ENCODE measurements around the gene LTB4R2.
"Not testable (repeated sequence)": the region's sequence is repeated elsewhere in the genome, so short reads cannot be mapped to it uniquely, and the experiment has no call there.

The LTB4R2 gene

DNA sequence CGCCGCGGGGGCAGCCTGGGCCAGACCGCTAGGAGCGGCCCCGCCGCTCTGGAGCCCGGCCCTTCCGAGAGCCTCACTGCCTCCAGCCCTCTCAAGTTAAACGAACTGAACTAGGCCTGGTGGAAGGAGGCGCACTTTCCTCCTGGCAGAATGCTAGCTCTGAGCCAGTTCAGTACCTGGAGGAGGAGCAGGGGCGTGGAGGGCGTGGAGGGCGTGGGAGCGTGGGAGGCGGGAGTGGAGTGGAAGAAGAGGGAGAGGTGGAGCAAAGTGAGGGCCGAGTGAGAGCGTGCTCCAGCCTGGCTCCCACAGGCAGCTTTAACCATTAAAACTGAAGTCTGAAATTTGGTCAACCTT, 6.6 kb downstream of the LTB4R2 start:
- Histone ChIP-seq H3K27me3 (ENCODE audit: control insufficient read depth in 5 of 5, insufficient read depth in 4 of 5, low read length in 5 of 5) (peaks cover 0 to 15% (median 0%) of the 10 kb centered on the region in 5 donors), H3K4me3 (ENCODE audit: low read depth in 1 of 5, low read length in 5 of 5) (peak overlapping the region in 1 of 5 donors; percentile 28), H3K4me1 (ENCODE audit: control insufficient read depth in 5 of 5, insufficient read depth in 5 of 5, low read length in 5 of 5) (peaks cover 11 to 64% (median 45%) of the 10 kb centered on the region in 5 donors), H3K27ac (ENCODE audit: low read depth, low read length) (peak overlapping the region; percentile 40), H3K9me3 (ENCODE audit: control insufficient read depth in 5 of 5, low read length in 5 of 5) (no peaks in the 10 kb centered on the region), H3K9ac (ENCODE audit: low read length in 5 of 5) (peak overlapping the region in 1 of 5 donors; percentile 5), H3K36me3 (ENCODE audit: control insufficient read depth in 5 of 5, insufficient read depth in 5 of 5, low read length in 5 of 5) (peaks cover 0 to 30% (median 23%) of the 10 kb centered on the region in 5 donors)

DNA sequence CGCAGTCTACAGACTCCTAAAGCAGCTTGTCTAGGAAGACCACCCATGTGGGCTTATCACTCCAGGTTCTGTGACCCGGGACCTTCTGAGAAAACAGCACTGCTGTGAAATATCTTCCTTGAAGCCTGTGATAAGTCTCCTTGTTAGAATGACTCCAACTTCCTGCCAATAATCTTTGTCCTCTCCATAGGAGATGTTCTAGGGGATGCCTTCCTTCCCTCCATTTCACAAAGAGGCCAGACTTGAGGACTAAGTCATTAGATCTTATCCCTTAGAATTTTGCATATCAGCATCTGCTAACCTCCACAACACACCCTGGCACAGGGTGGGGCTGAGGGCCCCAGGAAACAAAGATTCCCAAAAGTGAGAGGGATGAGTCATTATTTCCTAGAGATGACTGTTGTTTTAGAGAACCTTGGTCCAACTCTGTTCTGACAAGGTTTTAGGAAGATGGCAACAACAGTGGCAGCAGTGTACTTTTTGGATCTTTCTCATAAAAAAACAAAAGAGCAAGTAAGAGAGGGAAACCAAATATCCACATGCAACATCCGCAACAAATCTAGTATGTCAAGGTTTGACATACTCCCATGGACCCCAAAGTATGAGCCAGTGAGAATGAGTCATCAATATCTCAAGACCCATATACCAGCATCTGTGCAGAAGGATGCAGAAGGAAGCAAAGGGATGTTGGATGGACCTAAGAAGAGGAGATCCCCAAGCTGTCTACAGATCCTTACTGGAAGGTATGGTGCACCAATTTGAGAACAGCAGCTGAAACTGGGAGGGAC, 7.4 kb downstream of the LTB4R2 start:
- peaks cover 0 to 37% (median 27%) of the 10 kb centered on the region in 5 donors for H3K36me3 ChIP-seq (ENCODE audit: control insufficient read depth in 5 of 5, insufficient read depth in 5 of 5, low read length in 5 of 5)
- H3K9me3 ChIP-seq (ENCODE audit: control insufficient read depth in 5 of 5, low read length in 5 of 5): no peaks in the 10 kb centered on the region
- no peak overlapping the region for H3K27ac ChIP-seq (ENCODE audit: low read depth, low read length)
- H3K4me1 ChIP-seq (ENCODE audit: control insufficient read depth in 5 of 5, insufficient read depth in 5 of 5, low read length in 5 of 5): peaks cover 7 to 56% (median 38%) of the 10 kb centered on the region in 5 donors
- peaks cover 0 to 15% (median 0%) of the 10 kb centered on the region in 5 donors for H3K27me3 ChIP-seq (ENCODE audit: control insufficient read depth in 5 of 5, insufficient read depth in 4 of 5, low read length in 5 of 5)
- no peak overlapping the region for H3K9ac ChIP-seq (ENCODE audit: low read length in 5 of 5)
- no peak overlapping the region for H3K4me3 ChIP-seq (ENCODE audit: low read depth in 1 of 5, low read length in 5 of 5)

DNA sequence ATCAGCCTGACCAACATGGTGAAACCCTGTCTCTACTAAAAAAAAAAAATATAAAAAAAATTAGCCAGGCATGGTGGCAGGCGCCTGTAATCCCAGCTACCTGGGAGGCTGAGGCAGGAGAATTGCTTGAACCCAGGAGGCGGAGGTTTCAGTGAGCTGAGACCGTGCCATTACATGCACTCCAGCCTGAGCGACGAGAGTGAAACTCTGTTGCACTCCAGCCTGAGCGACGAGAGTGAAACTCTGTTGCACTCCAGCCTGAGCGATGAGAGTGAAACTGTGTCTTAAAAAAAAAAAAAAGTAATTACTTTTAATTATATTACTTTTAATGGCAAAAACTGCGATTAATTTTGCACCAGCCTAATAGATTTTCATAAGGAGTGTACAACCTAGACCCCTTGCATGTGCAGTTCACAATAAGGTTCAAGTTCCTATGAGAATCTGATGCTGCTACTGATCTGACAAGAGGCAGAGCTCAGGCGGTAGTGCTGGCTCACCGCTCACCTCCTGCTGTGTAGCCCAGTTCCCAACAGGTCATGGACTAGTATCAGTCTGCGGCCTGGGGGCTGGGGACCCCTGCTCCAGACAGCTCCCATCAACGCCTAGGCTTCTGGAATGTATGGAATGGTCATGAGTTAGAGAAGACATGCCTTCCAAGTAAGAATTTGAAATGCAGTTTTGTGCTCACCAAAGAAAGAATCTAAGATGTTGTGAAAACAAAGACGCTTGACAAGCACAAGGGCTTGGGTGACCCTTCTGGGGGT, 11.5 kb downstream of the LTB4R2 start:
- no peaks in the 10 kb centered on the region for H3K9me3 ChIP-seq (ENCODE audit: control insufficient read depth in 5 of 5, low read length in 5 of 5)
- H3K4me3 ChIP-seq (ENCODE audit: low read depth in 1 of 5, low read length in 5 of 5): no peak overlapping the region
- peaks cover 0 to 20% (median 0%) of the 10 kb centered on the region in 5 donors for H3K4me1 ChIP-seq (ENCODE audit: control insufficient read depth in 5 of 5, insufficient read depth in 5 of 5, low read length in 5 of 5)
- no peak overlapping the region for H3K9ac ChIP-seq (ENCODE audit: low read length in 5 of 5)
- H3K36me3 ChIP-seq (ENCODE audit: control insufficient read depth in 5 of 5, insufficient read depth in 5 of 5, low read length in 5 of 5): peaks cover 0 to 73% (median 50%) of the 10 kb centered on the region in 5 donors
- H3K27ac ChIP-seq (ENCODE audit: low read depth, low read length): no peak overlapping the region
- peaks cover 0 to 15% (median 0%) of the 10 kb centered on the region in 5 donors for H3K27me3 ChIP-seq (ENCODE audit: control insufficient read depth in 5 of 5, insufficient read depth in 4 of 5, low read length in 5 of 5)

DNA sequence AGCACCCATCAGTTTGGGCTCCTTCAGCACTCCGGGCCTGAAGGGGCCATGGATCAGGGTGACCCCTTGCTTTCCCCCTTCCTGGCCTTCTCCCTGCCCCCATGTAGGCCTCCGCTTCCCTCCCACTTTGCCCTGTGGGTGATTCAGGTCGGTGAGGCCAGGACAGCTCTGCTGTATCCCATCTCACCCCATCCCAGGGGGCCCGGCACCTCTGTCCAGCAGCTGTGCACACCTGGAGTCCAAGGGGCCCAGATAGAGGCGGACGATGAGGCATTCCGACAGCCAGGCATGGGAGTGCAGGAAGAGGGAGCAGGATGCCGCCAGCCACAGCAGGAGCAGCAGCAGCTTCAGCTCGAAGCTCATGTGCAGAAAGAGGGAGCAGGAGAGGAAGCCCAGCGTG, 12.7 kb downstream of the LTB4R2 start:
- H3K27me3 ChIP-seq (ENCODE audit: control insufficient read depth in 5 of 5, insufficient read depth in 4 of 5, low read length in 5 of 5): peaks cover 0 to 12% (median 0%) of the 10 kb centered on the region in 5 donors
- peaks cover 0 to 18% (median 8%) of the 10 kb centered on the region in 5 donors for H3K4me1 ChIP-seq (ENCODE audit: control insufficient read depth in 5 of 5, insufficient read depth in 5 of 5, low read length in 5 of 5)
- no peak overlapping the region for H3K9ac ChIP-seq (ENCODE audit: low read length in 5 of 5)
- no peaks in the 10 kb centered on the region for H3K9me3 ChIP-seq (ENCODE audit: control insufficient read depth in 5 of 5, low read length in 5 of 5)
- H3K36me3 ChIP-seq (ENCODE audit: control insufficient read depth in 5 of 5, insufficient read depth in 5 of 5, low read length in 5 of 5): peaks cover 0 to 73% (median 54%) of the 10 kb centered on the region in 5 donors
- H3K4me3 ChIP-seq (ENCODE audit: low read depth in 1 of 5, low read length in 5 of 5): no peak overlapping the region
- H3K27ac ChIP-seq (ENCODE audit: low read depth, low read length): no peak overlapping the region

DNA sequence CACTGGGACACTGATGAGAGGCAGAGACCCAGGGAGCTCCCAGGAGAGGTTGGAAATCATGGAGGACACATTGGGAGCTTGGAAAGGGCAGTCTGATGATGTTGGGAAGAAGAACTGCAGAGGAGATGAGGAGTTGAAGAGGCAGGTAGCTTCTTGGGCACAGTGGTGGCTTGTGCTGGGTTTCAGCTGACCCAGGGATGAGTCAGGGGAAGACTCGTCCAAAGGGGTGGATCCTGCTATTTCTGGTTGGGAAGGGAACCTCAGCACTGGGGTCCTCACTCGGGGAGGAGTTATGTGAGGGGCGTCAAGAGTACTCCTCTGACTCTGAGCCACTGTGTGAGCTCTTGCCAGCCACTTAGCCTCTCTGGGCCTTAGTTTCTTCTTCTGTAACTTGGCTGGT, 13.4 kb downstream of the LTB4R2 start:
- H3K27ac ChIP-seq (ENCODE audit: low read depth, low read length): no peak overlapping the region
- H3K4me3 ChIP-seq (ENCODE audit: low read depth in 1 of 5, low read length in 5 of 5): no peak overlapping the region
- H3K4me1 ChIP-seq (ENCODE audit: control insufficient read depth in 5 of 5, insufficient read depth in 5 of 5, low read length in 5 of 5): peaks cover 0 to 16% (median 8%) of the 10 kb centered on the region in 5 donors
- H3K9me3 ChIP-seq (ENCODE audit: control insufficient read depth in 5 of 5, low read length in 5 of 5): no peaks in the 10 kb centered on the region
- H3K9ac ChIP-seq (ENCODE audit: low read length in 5 of 5): no peak overlapping the region
- peaks cover 0 to 69% (median 51%) of the 10 kb centered on the region in 5 donors for H3K36me3 ChIP-seq (ENCODE audit: control insufficient read depth in 5 of 5, insufficient read depth in 5 of 5, low read length in 5 of 5)
- peaks cover 0 to 9% (median 0%) of the 10 kb centered on the region in 5 donors for H3K27me3 ChIP-seq (ENCODE audit: control insufficient read depth in 5 of 5, insufficient read depth in 4 of 5, low read length in 5 of 5)

DNA sequence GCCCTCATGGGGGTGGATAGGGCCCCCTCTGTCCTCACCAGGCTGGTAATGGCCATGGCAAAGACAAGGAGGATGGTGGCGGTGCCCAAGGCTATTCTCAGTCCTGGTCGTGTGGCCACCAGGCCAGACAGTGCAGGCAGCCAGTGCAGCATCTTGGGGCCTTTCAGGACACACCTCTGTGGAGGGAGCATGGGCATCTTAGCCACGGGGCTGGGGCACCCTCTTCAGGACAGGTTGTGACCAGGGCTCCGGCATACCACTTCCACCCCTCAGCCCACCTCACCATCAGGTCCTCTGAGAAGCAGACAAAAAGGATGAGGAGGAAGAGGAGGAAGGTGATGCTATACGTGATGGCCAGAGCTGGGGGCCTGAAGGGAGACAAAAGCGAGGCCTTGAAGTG, 14.1 kb downstream of the LTB4R2 start:
- H3K9ac ChIP-seq (ENCODE audit: low read length in 5 of 5): no peak overlapping the region
- no peak overlapping the region for H3K4me3 ChIP-seq (ENCODE audit: low read depth in 1 of 5, low read length in 5 of 5)
- no peaks in the 10 kb centered on the region for H3K9me3 ChIP-seq (ENCODE audit: control insufficient read depth in 5 of 5, low read length in 5 of 5)
- peaks cover 0 to 64% (median 47%) of the 10 kb centered on the region in 5 donors for H3K36me3 ChIP-seq (ENCODE audit: control insufficient read depth in 5 of 5, insufficient read depth in 5 of 5, low read length in 5 of 5)
- no peak overlapping the region for H3K27ac ChIP-seq (ENCODE audit: low read depth, low read length)
- peaks cover 0 to 15% (median 12%) of the 10 kb centered on the region in 5 donors for H3K4me1 ChIP-seq (ENCODE audit: control insufficient read depth in 5 of 5, insufficient read depth in 5 of 5, low read length in 5 of 5)
- peaks cover 0 to 3% (median 0%) of the 10 kb centered on the region in 5 donors for H3K27me3 ChIP-seq (ENCODE audit: control insufficient read depth in 5 of 5, insufficient read depth in 4 of 5, low read length in 5 of 5)

DNA sequence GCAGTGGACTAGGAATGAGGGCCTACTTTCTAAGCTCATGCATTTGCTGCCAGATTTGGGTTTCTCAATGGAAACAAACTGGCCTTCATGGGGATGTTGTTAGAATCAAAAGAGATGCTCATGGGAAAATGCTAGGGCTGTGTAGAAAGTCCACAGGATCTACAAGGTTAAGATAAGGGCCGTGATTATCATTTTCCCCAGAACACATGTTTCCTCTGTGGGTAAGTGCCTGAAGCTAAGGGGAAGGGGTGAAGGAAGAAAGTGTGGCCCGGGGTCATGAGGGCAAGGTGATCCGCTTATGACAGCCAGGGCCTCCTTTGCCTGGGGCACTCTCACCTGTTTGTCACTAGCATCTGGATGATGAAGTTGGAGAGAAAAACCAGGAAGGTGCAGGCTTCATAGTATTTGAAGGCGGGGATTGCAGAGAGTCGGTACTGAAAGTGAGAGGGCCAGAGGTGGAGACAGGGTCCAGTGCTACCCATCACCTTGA, 15.1 kb downstream of the LTB4R2 start:
- Histone ChIP-seq H3K4me3 (ENCODE audit: low read depth in 1 of 5, low read length in 5 of 5) (no peak overlapping the region), H3K36me3 (ENCODE audit: control insufficient read depth in 5 of 5, insufficient read depth in 5 of 5, low read length in 5 of 5) (peaks cover 0 to 62% (median 42%) of the 10 kb centered on the region in 5 donors), H3K4me1 (ENCODE audit: control insufficient read depth in 5 of 5, insufficient read depth in 5 of 5, low read length in 5 of 5) (peaks cover 0 to 25% (median 14%) of the 10 kb centered on the region in 5 donors), H3K27me3 (ENCODE audit: control insufficient read depth in 5 of 5, insufficient read depth in 4 of 5, low read length in 5 of 5) (no peaks in the 10 kb centered on the region), H3K9me3 (ENCODE audit: control insufficient read depth in 5 of 5, low read length in 5 of 5) (no peaks in the 10 kb centered on the region), H3K9ac (ENCODE audit: low read length in 5 of 5) (no peak overlapping the region), H3K27ac (ENCODE audit: low read depth, low read length) (no peak overlapping the region)

DNA sequence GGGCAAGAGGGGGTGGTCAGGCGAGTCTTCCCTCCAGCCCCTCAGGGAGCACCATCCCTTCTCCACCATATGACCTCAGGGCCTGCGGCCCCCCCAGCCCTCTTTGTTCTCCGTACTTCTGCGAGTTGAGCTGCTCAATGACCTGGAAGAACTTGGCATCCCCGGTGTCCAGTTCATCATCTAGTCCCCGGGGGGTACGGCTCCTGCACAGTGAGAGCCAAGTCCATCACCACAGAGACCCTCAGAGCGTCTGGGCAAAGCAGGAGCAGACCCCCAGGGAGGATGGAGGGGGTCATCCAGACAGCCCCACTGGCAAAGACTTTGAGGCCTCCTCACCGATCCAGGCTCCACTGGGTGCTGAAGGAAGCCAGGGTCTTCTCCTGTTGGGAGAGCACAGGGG, 16.0 kb downstream of the LTB4R2 start:
- peaks cover 0 to 60% (median 43%) of the 10 kb centered on the region in 5 donors for H3K36me3 ChIP-seq (ENCODE audit: control insufficient read depth in 5 of 5, insufficient read depth in 5 of 5, low read length in 5 of 5)
- H3K27me3 ChIP-seq (ENCODE audit: control insufficient read depth in 5 of 5, insufficient read depth in 4 of 5, low read length in 5 of 5): no peaks in the 10 kb centered on the region
- no peak overlapping the region for H3K4me3 ChIP-seq (ENCODE audit: low read depth in 1 of 5, low read length in 5 of 5)
- no peak overlapping the region for H3K27ac ChIP-seq (ENCODE audit: low read depth, low read length)
- H3K9me3 ChIP-seq (ENCODE audit: control insufficient read depth in 5 of 5, low read length in 5 of 5): no peaks in the 10 kb centered on the region
- H3K9ac ChIP-seq (ENCODE audit: low read length in 5 of 5): no peak overlapping the region
- H3K4me1 ChIP-seq (ENCODE audit: control insufficient read depth in 5 of 5, insufficient read depth in 5 of 5, low read length in 5 of 5): peaks cover 0 to 27% (median 14%) of the 10 kb centered on the region in 5 donors

DNA sequence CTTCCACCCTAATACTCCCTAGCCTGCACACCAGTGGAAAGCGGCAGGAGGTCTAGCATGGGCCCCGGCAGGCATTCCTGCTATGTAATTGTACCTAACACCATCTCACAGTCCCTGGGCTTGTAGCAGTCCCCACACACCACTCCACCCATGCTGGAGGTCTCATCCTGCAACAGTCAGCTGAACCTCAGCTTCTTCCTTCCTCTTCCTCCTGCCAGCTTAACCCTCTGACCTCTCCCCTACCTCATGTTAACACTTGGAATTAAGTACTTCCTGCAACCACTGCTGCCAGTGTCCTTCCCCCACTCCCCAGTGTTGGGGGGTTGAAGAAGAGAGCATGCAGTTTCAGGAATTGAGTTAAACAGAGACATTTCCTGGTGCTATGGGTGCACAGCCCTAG, 17.4 kb downstream of the LTB4R2 start:
- Histone ChIP-seq H3K27me3 (ENCODE audit: control insufficient read depth in 5 of 5, insufficient read depth in 4 of 5, low read length in 5 of 5) (peaks cover 0 to 2% (median 0%) of the 10 kb centered on the region in 5 donors), H3K27ac (ENCODE audit: low read depth, low read length) (no peak overlapping the region), H3K36me3 (ENCODE audit: control insufficient read depth in 5 of 5, insufficient read depth in 5 of 5, low read length in 5 of 5) (peaks cover 0 to 61% (median 37%) of the 10 kb centered on the region in 5 donors), H3K4me3 (ENCODE audit: low read depth in 1 of 5, low read length in 5 of 5) (peak overlapping the region in 1 of 5 donors; percentile 32), H3K4me1 (ENCODE audit: control insufficient read depth in 5 of 5, insufficient read depth in 5 of 5, low read length in 5 of 5) (peaks cover 3 to 35% (median 22%) of the 10 kb centered on the region in 5 donors), H3K9me3 (ENCODE audit: control insufficient read depth in 5 of 5, low read length in 5 of 5) (no peaks in the 10 kb centered on the region), H3K9ac (ENCODE audit: low read length in 5 of 5) (no peak overlapping the region)

DNA sequence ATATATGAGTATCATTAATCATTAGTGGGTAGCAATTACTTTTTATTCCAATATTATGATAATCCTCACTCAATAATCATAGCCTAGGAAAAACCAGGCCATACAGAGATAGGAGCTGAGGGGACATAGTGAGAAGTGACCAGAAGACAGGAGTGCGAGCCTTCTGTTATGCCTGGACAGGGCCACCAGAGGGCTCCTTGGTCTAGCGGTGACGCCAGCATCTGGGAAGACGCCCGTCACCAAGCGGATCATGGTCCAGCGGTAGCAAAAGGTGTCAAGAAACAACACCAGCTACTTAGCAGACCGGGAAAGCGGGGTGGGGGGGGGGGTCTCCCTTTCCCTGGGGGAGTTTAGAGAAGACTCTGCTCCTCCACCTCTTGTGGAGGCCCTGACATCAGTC, 18.0 kb downstream of the LTB4R2 start:
- H3K4me3 ChIP-seq (ENCODE audit: low read depth in 1 of 5, low read length in 5 of 5); H3K9ac ChIP-seq (ENCODE audit: low read length in 5 of 5); H3K27me3 ChIP-seq (ENCODE audit: control insufficient read depth in 5 of 5, insufficient read depth in 4 of 5, low read length in 5 of 5); H3K27ac ChIP-seq (ENCODE audit: low read depth, low read length); H3K9me3 ChIP-seq (ENCODE audit: control insufficient read depth in 5 of 5, low read length in 5 of 5): not testable (repeated sequence)
- Histone ChIP-seq H3K36me3 (ENCODE audit: control insufficient read depth in 5 of 5, insufficient read depth in 5 of 5, low read length in 5 of 5) (peaks cover 0 to 54% (median 34%) of the 10 kb centered on the region in 5 donors), H3K4me1 (ENCODE audit: control insufficient read depth in 5 of 5, insufficient read depth in 5 of 5, low read length in 5 of 5) (peaks cover 3 to 41% (median 28%) of the 10 kb centered on the region in 5 donors)

All from subcutaneous abdominal adipose tissue (tissue), 5 donors.